Heart left ventricle (tissue), 13 donors: ENCODE measurements around the gene SEZ6L.

ENCODE experiments used
- CTCF ChIP-seq, 12 donors: fragments of 200-600 bp; sonication (generic) in 4 of 12; IDR thresholded peaks; one replicate each; pipeline versions ENCODE4 v1.5.0 to v1.8.0; 2018 to 2022; ENCODE audit warnings: antibody characterized with exemption in 12 of 12, mild to moderate bottlenecking in 5 of 12
- POLR2A ChIP-seq, 2 donors: fragments of 450-650 bp; IDR thresholded peaks; one replicate each; pipeline ENCODE4 v1.6.1; 2017; ENCODE audit warnings: antibody characterized with exemption in 2 of 2, mild to moderate bottlenecking in 2 of 2, moderate library complexity in 2 of 2
- donor health status: ischemic (EF 13 %, LVEDD 7.1; RV severe dilation, severe dysfunction).
- donor health status: DM: no; HTN: yes; CAD: no.
- donor health status: DM: no; HTN: no; CAD: no.
- donor health status: ischemic (EF 25% LVEDD 6.9; RV normal size, moderate dysfunction).
- donor health status: ischemic (EF 25% LVEDD 5.7; RV mildly dilated, moderate dysfunction).
- donor health status: ischemic (EF 35%, LVEDD 5.7; RV mildly dilated, moderate dysfunction).
- donor health status: nonischemic (EF 11% LVEDD 7.7; RV severe dilation, severe dysfunction).
- donor health status: DM: yes; HTN: yes; CAD: no.
- donor health status: PGD.
- donor health status: ischemic (EF 29% LVEDD 5.4; RV normal size, mild dysfunction).
- donor health status: nonischemic (EF 23%, LVEDD 6.1; RV moderate dilation, normal function).

GRCh38 chr22:26196657-26197056, 27.4 kb downstream of the SEZ6L start:
- TF ChIP-seq CTCF (IDR thresholded peaks at IDR 0.05) (no peak), POLR2A (IDR thresholded peaks at IDR 0.05) (no peak)
